ENCODE measurements around the gene KIF16B.

DNA sequence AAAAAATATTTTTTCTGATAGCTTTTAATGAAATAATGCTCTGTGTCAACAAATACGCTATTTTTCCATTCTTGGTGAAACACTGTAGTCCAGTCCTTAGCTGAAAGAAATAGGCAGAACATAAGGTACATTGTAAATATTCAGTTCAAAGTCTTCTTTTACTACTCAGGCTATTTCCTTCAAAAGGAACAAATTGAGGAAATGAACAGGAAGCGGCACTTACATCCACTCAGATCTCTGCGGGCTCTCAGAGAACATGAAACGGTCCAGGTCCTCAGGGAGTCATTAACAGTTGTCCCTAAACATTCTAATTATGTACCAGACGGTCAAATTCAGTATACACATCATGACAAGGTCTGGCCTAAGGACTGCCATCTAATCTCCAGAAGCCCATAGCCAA is 212.6 kb downstream of the KIF16B start:
- no peak for TF ChIP-seq POLR2A (IDR thresholded peaks at IDR 0.05)
- TF ChIP-seq, protein P1, sequence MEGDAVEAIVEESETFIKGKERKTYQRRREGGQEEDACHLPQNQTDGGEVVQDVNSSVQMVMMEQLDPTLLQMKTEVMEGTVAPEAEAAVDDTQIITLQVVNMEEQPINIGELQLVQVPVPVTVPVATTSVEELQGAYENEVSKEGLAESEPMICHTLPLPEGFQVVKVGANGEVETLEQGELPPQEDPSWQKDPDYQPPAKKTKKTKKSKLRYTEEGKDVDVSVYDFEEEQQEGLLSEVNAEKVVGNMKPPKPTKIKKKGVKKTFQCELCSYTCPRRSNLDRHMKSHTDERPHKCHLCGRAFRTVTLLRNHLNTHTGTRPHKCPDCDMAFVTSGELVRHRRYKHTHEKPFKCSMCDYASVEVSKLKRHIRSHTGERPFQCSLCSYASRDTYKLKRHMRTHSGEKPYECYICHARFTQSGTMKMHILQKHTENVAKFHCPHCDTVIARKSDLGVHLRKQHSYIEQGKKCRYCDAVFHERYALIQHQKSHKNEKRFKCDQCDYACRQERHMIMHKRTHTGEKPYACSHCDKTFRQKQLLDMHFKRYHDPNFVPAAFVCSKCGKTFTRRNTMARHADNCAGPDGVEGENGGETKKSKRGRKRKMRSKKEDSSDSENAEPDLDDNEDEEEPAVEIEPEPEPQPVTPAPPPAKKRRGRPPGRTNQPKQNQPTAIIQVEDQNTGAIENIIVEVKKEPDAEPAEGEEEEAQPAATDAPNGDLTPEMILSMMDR (IDR thresholded peaks at IDR 0.05) = no peak
